Measurements from ENCODE around the gene TC2N.
"Not testable (repeated sequence)": the region's sequence is repeated elsewhere in the genome, so short reads cannot be mapped to it uniquely, and the experiment has no call there.

DNA sequence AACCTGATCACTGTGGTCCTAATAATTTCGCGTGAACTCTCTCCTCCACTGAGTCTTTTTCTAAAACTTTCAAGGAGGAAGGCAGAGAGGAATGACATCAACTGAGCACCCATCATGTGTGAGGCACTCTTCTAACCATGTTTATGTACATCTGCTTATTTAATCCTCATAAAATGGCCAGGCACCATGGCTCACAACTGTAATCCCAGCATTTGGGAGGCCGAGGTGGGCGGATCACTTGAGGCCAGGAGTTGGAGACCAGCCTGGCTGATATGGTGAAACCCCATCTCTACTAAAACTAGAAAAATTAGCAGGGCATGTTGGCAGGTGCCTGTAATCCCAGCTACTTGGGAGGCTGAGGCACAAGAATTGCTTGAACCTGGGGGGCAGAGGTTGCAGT, 4.1 kb upstream of the TC2N start:
- TF ChIP-seq POLR2A, POLR2AphosphoS5, EP300 (IDR thresholded peaks at IDR 0.05): not testable (repeated sequence)
- TF ChIP-seq, protein P1, sequence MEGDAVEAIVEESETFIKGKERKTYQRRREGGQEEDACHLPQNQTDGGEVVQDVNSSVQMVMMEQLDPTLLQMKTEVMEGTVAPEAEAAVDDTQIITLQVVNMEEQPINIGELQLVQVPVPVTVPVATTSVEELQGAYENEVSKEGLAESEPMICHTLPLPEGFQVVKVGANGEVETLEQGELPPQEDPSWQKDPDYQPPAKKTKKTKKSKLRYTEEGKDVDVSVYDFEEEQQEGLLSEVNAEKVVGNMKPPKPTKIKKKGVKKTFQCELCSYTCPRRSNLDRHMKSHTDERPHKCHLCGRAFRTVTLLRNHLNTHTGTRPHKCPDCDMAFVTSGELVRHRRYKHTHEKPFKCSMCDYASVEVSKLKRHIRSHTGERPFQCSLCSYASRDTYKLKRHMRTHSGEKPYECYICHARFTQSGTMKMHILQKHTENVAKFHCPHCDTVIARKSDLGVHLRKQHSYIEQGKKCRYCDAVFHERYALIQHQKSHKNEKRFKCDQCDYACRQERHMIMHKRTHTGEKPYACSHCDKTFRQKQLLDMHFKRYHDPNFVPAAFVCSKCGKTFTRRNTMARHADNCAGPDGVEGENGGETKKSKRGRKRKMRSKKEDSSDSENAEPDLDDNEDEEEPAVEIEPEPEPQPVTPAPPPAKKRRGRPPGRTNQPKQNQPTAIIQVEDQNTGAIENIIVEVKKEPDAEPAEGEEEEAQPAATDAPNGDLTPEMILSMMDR (IDR thresholded peaks at IDR 0.05), result not testable (repeated sequence)
